MCF 10A (cell line): Measurements from ENCODE around the gene BUB1B. TPM values are rescaled to one million over a fixed set of nuclear protein-coding genes. Genes with fewer than 3 reads are reported as not detected.
"Not testable (repeated sequence)": the region's sequence is repeated elsewhere in the genome, so short reads cannot be mapped to it uniquely, and the experiment has no call there.

Source experiments
- BruUV-seq: library from RNA; stranded (reverse); fragments of 400-500 nt; replicated peaks from 2 replicates; lab custom pipeline; 2021; lab: Mats Ljungman, UMichigan
- CTCF ChIA-PET: fragments of 300-600 bp; sonication (Branson Sonifier 250); formaldehyde crosslinking; extraction: SDS; loops from one replicate; lab custom pipeline; 2021; ENCODE audit warnings: antibody characterized with exemption, inconsistent platforms; lab: Yijun Ruan, JAX
- POLR2A ChIA-PET: fragments of 300-600, 350-650 bp; sonication (Branson Sonifier 250); formaldehyde crosslinking; extraction: SDS; loops from one replicate; lab custom pipeline; 2020; ENCODE audit warnings: antibody characterized with exemption, inconsistent platforms; lab: Yijun Ruan, JAX
- DNase-seq: peaks from one replicate; pipeline ENCODE4 v3.0.0-alpha.2; 2018; ENCODE audit not compliant: unreplicated experiment
- H3K27ac Mint-ChIP-seq: one replicate; pipeline ENCODE4 v1.8.0; 2022; ENCODE audit warnings: mild to moderate bottlenecking, low read depth, mixed read lengths; ENCODE audit not compliant: unreplicated experiment
- H3K27me3 Mint-ChIP-seq: one replicate; pipeline ENCODE4 v1.8.0; 2022; ENCODE audit warnings: mixed read lengths; ENCODE audit not compliant: insufficient read depth, unreplicated experiment
- H3K36me3 Mint-ChIP-seq: one replicate; pipeline ENCODE4 v1.8.0; 2022; ENCODE audit warnings: mild to moderate bottlenecking, moderate library complexity, mixed read lengths; ENCODE audit not compliant: insufficient read depth, unreplicated experiment
- H3K4me1 Mint-ChIP-seq: one replicate; pipeline ENCODE4 v1.8.0; 2022; ENCODE audit warnings: mixed read lengths; ENCODE audit not compliant: insufficient read depth, unreplicated experiment
- H3K4me3 Mint-ChIP-seq: one replicate; pipeline ENCODE4 v1.8.0; 2022; ENCODE audit warnings: mild to moderate bottlenecking, moderate library complexity, mixed read lengths; ENCODE audit not compliant: unreplicated experiment
- H3K9me3 Mint-ChIP-seq: one replicate; pipeline ENCODE4 v1.8.0; 2022; ENCODE audit warnings: mixed read lengths; ENCODE audit not compliant: unreplicated experiment
- CTCF ChIP-seq: fragments of 200-600 bp; IDR thresholded peaks from one replicate; pipeline ENCODE4 v1.8.0; 2022; ENCODE audit warnings: antibody characterized with exemption, mild to moderate bottlenecking; ENCODE audit not compliant: unreplicated experiment
- intact Hi-C: fragments of 100-400 bp; cut with micrococcal nuclease; formaldehyde crosslinking; loops from 2 replicates; pipeline ENCODE4 v1.14.1; 2022
- total RNA-seq: library from RNA; stranded (reverse); gene quantifications from 2 replicates; pipeline ENCODE4 v1.2.3, GENCODE V29; 2022

Gene BUB1B
- total RNA-seq, 1 experiment from 2014 or later: 30.9 TPM

- intact Hi-C loops: no loop called here
- Mint-ChIP-seq H3K4me3 (no peak overlapping the region), H3K4me1 (no peaks in the 10 kb centered on the region), H3K36me3 (no peaks in the 10 kb centered on the region), H3K27ac (no peak overlapping the region), H3K9me3 (no peaks in the 10 kb centered on the region), H3K27me3 (no peaks in the 10 kb centered on the region)
- no peak for DNase-seq
- BruUV-seq: no TSS peak
- TF ChIP-seq CTCF: no peak
- CTCF ChIA-PET: interaction anchor here (0.6 to 2.2 kb wide), 9 partner anchors 9 to 402 kb away, joined by 3 to 14 read pairs (median 4); partner anchors contain the start of gene CCDC32
- POLR2A ChIA-PET: interaction anchor here (0.8 to 2.0 kb wide), 7 partner anchors 9 to 124 kb away, joined by 3 to 9 read pairs (median 4); partner anchors contain the start of gene BMF
Observed at GRCh38 chr15:40162552-40162951, 1.7 kb downstream of the BUB1B start.

- no peaks in the 10 kb centered on the region for H3K27me3 Mint-ChIP-seq
- POLR2A ChIA-PET: interaction anchor here (0.7 kb wide), 1 partner anchor 405 kb away, joined by 3 read pairs; the partner anchor contains the start of gene RPUSD2
- H3K4me3 Mint-ChIP-seq: no peak overlapping the region
- BruUV-seq: no TSS peak
- CTCF ChIA-PET: interaction anchor here (0.7 to 1.0 kb wide), 4 partner anchors 28 to 275 kb away, joined by 3 read pairs; no protein-coding TSS in a partner anchor
- H3K9me3 Mint-ChIP-seq: no peaks in the 10 kb centered on the region
- intact Hi-C loops: no loop called here
- DNase-seq: no peak
- no peaks in the 10 kb centered on the region for H3K36me3 Mint-ChIP-seq
- H3K4me1 Mint-ChIP-seq: no peaks in the 10 kb centered on the region
- no peak overlapping the region for H3K27ac Mint-ChIP-seq
- no peak for TF ChIP-seq CTCF
Observed at GRCh38 chr15:40163657-40164416, 3.0 kb downstream of the BUB1B start.

- H3K9me3 Mint-ChIP-seq, H3K4me1 Mint-ChIP-seq, H3K27ac Mint-ChIP-seq, H3K4me3 Mint-ChIP-seq, H3K36me3 Mint-ChIP-seq, POLR2A ChIA-PET, H3K27me3 Mint-ChIP-seq, BruUV-seq, DNase-seq, intact Hi-C loops: not testable (repeated sequence)
- CTCF ChIA-PET: interaction anchor here (0.5 kb wide), 1 partner anchor 59 kb away, joined by 4 read pairs; the partner anchor contains the start of gene BMF
Observed at GRCh38 chr15:40167374-40167773, 6.5 kb downstream of the BUB1B start.

- H3K27me3 Mint-ChIP-seq: no peaks in the 10 kb centered on the region
- POLR2A ChIA-PET: interaction anchor here (1.0 to 3.7 kb wide), 4 partner anchors 9 to 136 kb away, joined by 3 to 12 read pairs (median 4); partner anchors contain the start of genes BUB1B and SRP14
- H3K4me1 Mint-ChIP-seq: peaks cover 24% of the 10 kb centered on the region
- no peaks in the 10 kb centered on the region for H3K9me3 Mint-ChIP-seq
- no peak for DNase-seq
- peaks cover 12% of the 10 kb centered on the region for H3K36me3 Mint-ChIP-seq
- TF ChIP-seq CTCF: no peak
- no TSS peak for BruUV-seq
- no peak overlapping the region for H3K4me3 Mint-ChIP-seq
- no peak overlapping the region for H3K27ac Mint-ChIP-seq
- intact Hi-C loops: no loop called here
- CTCF ChIA-PET: interaction anchor here (0.9 to 1.8 kb wide), 3 partner anchors 14 to 68 kb away, joined by 3 to 6 read pairs (median 4); partner anchors contain the start of gene BUB1B
Observed at GRCh38 chr15:40175160-40175559, 14.3 kb downstream of the BUB1B start.
